NCI-H345 (cell line): Measurements from ENCODE around the gene GNA12.

Experiments
- DNase-seq: peaks from one replicate; lab custom pipeline; 2025; lab: John Stamatoyannopoulos, UW

Gene GNA12

GRCh38 chr7:2802504-2803341 lies 41.4 kb downstream of the GNA12 start:
- peak; percentile 87 for DNase-seq

GRCh38 chr7:2802101-2802500 lies 42.0 kb downstream of the GNA12 start:
- DNase-seq: no peak

GRCh38 chr7:2800931-2801688 lies 43.0 kb downstream of the GNA12 start:
- no peak for DNase-seq

GRCh38 chr7:2800220-2800930 lies 43.7 kb downstream of the GNA12 start:
- no peak for DNase-seq

- DNase-seq: no peak
These were observed 44.9 kb downstream of the GNA12 start for GRCh38 chr7:2799253-2799652.

GRCh38 chr7:2798669-2799068 lies 45.4 kb downstream of the GNA12 start:
- no peak for DNase-seq

GRCh38 chr7:2796358-2797352 lies 47.5 kb downstream of the GNA12 start:
- no peak for DNase-seq

- DNase-seq: no peak
These were observed 48.2 kb downstream of the GNA12 start for GRCh38 chr7:2795906-2796305.

- DNase-seq: no peak
These were observed 49.1 kb downstream of the GNA12 start for GRCh38 chr7:2794836-2795636.

GRCh38 chr7:2792856-2793487 lies 51.1 kb downstream of the GNA12 start:
- DNase-seq: no peak

GRCh38 chr7:2792235-2792634 lies 51.9 kb downstream of the GNA12 start:
- no peak for DNase-seq

GRCh38 chr7:2791390-2791789 lies 52.7 kb downstream of the GNA12 start:
- DNase-seq: no peak

- no peak for DNase-seq
These were observed 56.7 kb downstream of the GNA12 start for GRCh38 chr7:2787251-2787951.

GRCh38 chr7:2786607-2787116 lies 57.4 kb downstream of the GNA12 start:
- DNase-seq: no peak

GRCh38 chr7:2785071-2785500 lies 59.0 kb downstream of the GNA12 start:
- no peak for DNase-seq

GRCh38 chr7:2782565-2782964 lies 61.5 kb downstream of the GNA12 start:
- DNase-seq: no peak

- no peak for DNase-seq
These were observed 62.0 kb downstream of the GNA12 start for GRCh38 chr7:2782121-2782520.

- no peak for DNase-seq
These were observed 62.5 kb downstream of the GNA12 start for GRCh38 chr7:2781636-2782035.

GRCh38 chr7:2779051-2779450 lies 65.1 kb downstream of the GNA12 start:
- DNase-seq: no peak
